ENCODE measurements around the gene SRMS. TPM values are rescaled to one million over a fixed set of nuclear protein-coding genes. Genes with fewer than 3 reads are reported as not detected.
A peak's percentile ranks its signal among the peaks of the same experiment; 100 is the strongest.

The SRMS gene
- total RNA-seq, 1 donor from 2014 or later, result not detected

- Mint-ChIP-seq H3K4me3 (ENCODE audit: low read depth) (peak overlapping the region; percentile 31), H3K27ac (no peak overlapping the region), H3K36me3 (ENCODE audit: insufficient read depth) (no peaks in the 10 kb centered on the region), H3K9me3 (ENCODE audit: low read depth) (no peaks in the 10 kb centered on the region), H3K4me1 (ENCODE audit: low read depth) (peaks cover 3% of the 10 kb centered on the region), H3K27me3 (peaks cover under 1% of the 10 kb centered on the region)
- DNase-seq (ENCODE audit: low spot score, unreplicated experiment), result no peak
- TF ChIP-seq CTCF (IDR thresholded peaks at IDR 0.05; ENCODE audit: unreplicated experiment), result no peak
These were observed 9.1 kb downstream of the SRMS start for GRCh38 chr20:63538204-63539091.

DNA sequence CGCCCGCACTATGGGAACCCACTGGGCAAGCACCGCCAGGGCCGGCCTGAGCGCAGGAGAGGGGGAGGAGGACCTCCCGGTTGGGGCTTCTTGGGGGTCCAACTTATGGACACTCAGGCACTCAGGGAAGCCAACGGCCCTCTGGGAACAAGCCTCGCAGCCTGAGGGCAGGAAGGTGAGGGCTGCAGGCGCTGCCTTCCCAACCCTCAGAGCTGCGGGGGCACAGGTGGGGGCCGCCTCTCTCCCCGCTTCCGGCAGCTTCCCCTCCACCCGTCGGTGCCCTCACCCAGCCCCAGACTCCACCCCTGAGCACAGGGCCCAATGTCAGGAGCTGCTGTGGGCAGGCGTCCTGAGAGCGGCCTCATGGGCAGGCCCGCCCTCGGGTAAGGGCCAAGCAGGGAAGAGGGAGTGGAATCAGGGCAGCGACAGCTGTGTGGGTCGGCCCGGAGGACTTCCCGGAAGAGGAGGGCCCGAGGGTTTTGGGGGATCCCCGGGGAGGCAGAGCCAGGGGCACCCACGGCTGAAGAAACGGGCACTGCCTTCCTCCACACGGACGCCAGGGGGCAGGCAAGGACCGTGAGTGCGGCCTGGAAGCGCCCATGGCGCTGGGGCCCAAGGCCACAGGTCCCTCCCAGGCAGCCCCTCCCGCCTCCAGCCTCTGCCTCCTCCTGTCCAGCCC lies 9.9 kb downstream of the SRMS start:
- peak overlapping the region; percentile 31 for H3K4me3 Mint-ChIP-seq (ENCODE audit: low read depth)

GRCh38 chr20:63536997-63537524 lies 10.5 kb downstream of the SRMS start, which contains the start of gene PTK6:
TSS of gene PTK6 (minus strand) at chr20:63537376. CDS start at chr20:63537314, 62 bp downstream.
- Mint-ChIP-seq H3K4me1 (ENCODE audit: low read depth) (peaks cover 3% of the 10 kb centered on the region), H3K9me3 (ENCODE audit: low read depth) (no peaks in the 10 kb centered on the region), H3K27ac (no peak within 1 kb of the TSS), H3K27me3 (no peaks in the 10 kb centered on the region), H3K36me3 (ENCODE audit: insufficient read depth) (no peaks in the 10 kb centered on the region), H3K4me3 (ENCODE audit: low read depth) (peak within 1 kb of the TSS; percentile 31)
- no peak for TF ChIP-seq CTCF (IDR thresholded peaks at IDR 0.05; ENCODE audit: unreplicated experiment)
- no peak for DNase-seq (ENCODE audit: low spot score, unreplicated experiment)

More for the DNA sequence above, 9.9 kb downstream of the SRMS start:
- H3K9me3 Mint-ChIP-seq (ENCODE audit: low read depth), result no peaks in the 10 kb centered on the region
- TF ChIP-seq CTCF (IDR thresholded peaks at IDR 0.05; ENCODE audit: unreplicated experiment), result peak; percentile 97
- DNase-seq (ENCODE audit: low spot score, unreplicated experiment), result peak; percentile 87
- no peak overlapping the region for H3K27ac Mint-ChIP-seq
- H3K4me1 Mint-ChIP-seq (ENCODE audit: low read depth), result peaks cover 3% of the 10 kb centered on the region
- no peaks in the 10 kb centered on the region for H3K27me3 Mint-ChIP-seq
- H3K36me3 Mint-ChIP-seq (ENCODE audit: insufficient read depth), result no peaks in the 10 kb centered on the region

DNA sequence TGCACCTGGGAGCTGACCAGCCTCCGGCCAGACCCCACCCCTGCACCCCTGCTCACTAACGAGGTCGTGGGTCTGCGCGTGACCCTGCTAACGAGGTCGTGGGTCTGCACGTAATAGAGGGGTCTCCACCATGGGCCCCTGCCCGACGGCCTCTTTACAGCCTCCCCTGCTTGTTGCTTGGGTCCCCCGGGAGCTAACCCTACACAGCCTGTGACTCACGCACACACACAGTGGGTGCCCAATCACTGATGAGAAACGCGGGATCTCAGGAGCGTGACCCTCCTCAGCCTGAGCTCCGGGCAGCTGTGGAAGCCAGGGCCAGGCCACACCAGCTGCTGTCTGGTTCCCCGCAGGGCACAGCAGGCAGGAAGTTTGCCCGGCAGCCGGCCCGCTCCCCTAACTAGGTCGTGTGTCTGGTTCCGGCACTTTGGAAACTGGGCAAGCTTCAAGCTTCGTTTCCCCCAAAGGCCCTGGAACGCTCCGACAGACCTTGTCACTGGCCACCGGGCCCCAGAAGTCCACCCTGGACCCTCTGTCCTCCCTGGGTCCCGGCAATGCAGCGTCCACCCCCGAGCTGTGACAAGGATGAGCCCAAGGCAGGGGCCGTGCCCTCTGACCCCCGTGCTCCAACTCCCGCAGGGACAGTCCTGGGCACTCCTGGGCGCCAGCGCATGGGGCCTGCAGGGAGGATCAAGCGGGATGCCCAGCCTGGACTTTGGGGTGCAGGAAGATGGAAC lies 11.1 kb downstream of the SRMS start:
- Mint-ChIP-seq H3K36me3 (ENCODE audit: insufficient read depth) (no peaks in the 10 kb centered on the region), H3K27ac (no peak overlapping the region), H3K9me3 (ENCODE audit: low read depth) (no peaks in the 10 kb centered on the region)

More for the DNA sequence above, 11.1 kb downstream of the SRMS start:
- no peaks in the 10 kb centered on the region for H3K27me3 Mint-ChIP-seq
- no peak for TF ChIP-seq CTCF (IDR thresholded peaks at IDR 0.05; ENCODE audit: unreplicated experiment)
- H3K4me1 Mint-ChIP-seq (ENCODE audit: low read depth), result peaks cover 3% of the 10 kb centered on the region
- no peak for DNase-seq (ENCODE audit: low spot score, unreplicated experiment)
- no peak overlapping the region for H3K4me3 Mint-ChIP-seq (ENCODE audit: low read depth)
